Measurements from ENCODE around the gene ANKRD24.

GRCh38 chr19:4225885-4226284 lies 43.4 kb downstream of the ANKRD24 start:
- no peak for TF ChIP-seq CTCF (conservative IDR thresholded peaks at IDR 0.05; ENCODE audit: low read depth, low read length)
- no peak for TF ChIP-seq EZH2 (IDR thresholded peaks at IDR 0.05; ENCODE audit: low read length, unreplicated experiment)
